Bronchial epithelial cell (primary cell): ENCODE data around the gene C19orf47. TPM values are rescaled to one million over a fixed set of nuclear protein-coding genes. Genes with fewer than 3 reads are reported as not detected.

Source experiments
- DNase-seq: peaks from one replicate; pipeline ENCODE4 v3.0.0-alpha.2; 2010; ENCODE audit warnings: low read depth
- FAIRE-seq: peaks from 2 replicates; lab custom pipeline; 2011; peaks lifted over from hg19 to GRCh38; lab: Jason Lieb, UNC
- H3K27me3 ChIP-seq: 2 replicates; pipeline ENCODE4 v1.5.1; 2011; ENCODE audit warnings: low read length; ENCODE audit not compliant: control insufficient read depth, insufficient read depth
- H3K36me3 ChIP-seq: 2 replicates; pipeline ENCODE4 v1.5.1; 2011; ENCODE audit warnings: low read length; ENCODE audit not compliant: control insufficient read depth, insufficient read depth
- H3K4me3 ChIP-seq: 2 replicates; pipeline ENCODE4 v1.5.1; 2011; ENCODE audit warnings: mild to moderate bottlenecking, low read depth, low read length, control low read depth
- CTCF ChIP-seq: IDR thresholded peaks from 2 replicates; pipeline ENCODE4 v1.5.1; 2011; ENCODE audit warnings: mild to moderate bottlenecking, moderate library complexity, low read length, control low read depth, inconsistent platforms; ENCODE audit not compliant: insufficient read depth, severe bottlenecking
- total RNA-seq: library from RNA; depleted of rRNA; stranded (reverse); fragments of >200 nt; gene quantifications from 2 replicates; pipeline ENCODE4 v1.2.1, GENCODE V29; 2014

Gene C19orf47
- total RNA-seq, 1 donor from 2014 or later = 3.7 TPM

- Histone ChIP-seq H3K4me3 (no peak overlapping the region), H3K36me3 (no peaks in the 10 kb centered on the region), H3K27me3 (no peaks in the 10 kb centered on the region)
- no peak for TF ChIP-seq CTCF
- no peak for DNase-seq
- FAIRE-seq = no peak
These were observed 47.5 kb downstream of the C19orf47 start for GRCh38 chr19:40300668-40301067.

- no peak for DNase-seq
- FAIRE-seq = no peak
- no peak for TF ChIP-seq CTCF
These were observed 50.2 kb downstream of the C19orf47 start for GRCh38 chr19:40298026-40298425.

GRCh38 chr19:40294560-40294959, 53.6 kb downstream of the C19orf47 start:
- H3K27me3 ChIP-seq = no peaks in the 10 kb centered on the region
- no peak for FAIRE-seq
- no peak for DNase-seq

More at GRCh38 chr19:40298026-40298425, 50.2 kb downstream of the C19orf47 start:
- H3K4me3 ChIP-seq = no peak overlapping the region
- no peaks in the 10 kb centered on the region for H3K36me3 ChIP-seq
- H3K27me3 ChIP-seq = no peaks in the 10 kb centered on the region

GRCh38 chr19:40286971-40287421, 61.2 kb downstream of the C19orf47 start:
- no peaks in the 10 kb centered on the region for H3K27me3 ChIP-seq
- FAIRE-seq (no peak), DNase-seq (no peak)
- no peak overlapping the region for H3K4me3 ChIP-seq
- TF ChIP-seq CTCF = no peak
- H3K36me3 ChIP-seq = peaks cover 3% of the 10 kb centered on the region

More at GRCh38 chr19:40294560-40294959, 53.6 kb downstream of the C19orf47 start:
- Histone ChIP-seq H3K36me3 (no peaks in the 10 kb centered on the region), H3K4me3 (no peak overlapping the region)
- TF ChIP-seq CTCF = no peak

GRCh38 chr19:40286235-40286970, 61.8 kb downstream of the C19orf47 start:
- FAIRE-seq = no peak
- no peaks in the 10 kb centered on the region for H3K27me3 ChIP-seq
- no peak for TF ChIP-seq CTCF
- DNase-seq = no peak
- peaks cover 3% of the 10 kb centered on the region for H3K36me3 ChIP-seq
- no peak overlapping the region for H3K4me3 ChIP-seq
